ENCODE data around the gene DBH. TPM values are rescaled to one million over a fixed set of nuclear protein-coding genes. Genes with fewer than 3 reads are reported as not detected.

The DBH gene
- total and polyA plus RNA-seq, 2 donors (not counting 3 experiments of a cell fraction or from before 2014, with no cell fraction given) = not detected

DNA sequence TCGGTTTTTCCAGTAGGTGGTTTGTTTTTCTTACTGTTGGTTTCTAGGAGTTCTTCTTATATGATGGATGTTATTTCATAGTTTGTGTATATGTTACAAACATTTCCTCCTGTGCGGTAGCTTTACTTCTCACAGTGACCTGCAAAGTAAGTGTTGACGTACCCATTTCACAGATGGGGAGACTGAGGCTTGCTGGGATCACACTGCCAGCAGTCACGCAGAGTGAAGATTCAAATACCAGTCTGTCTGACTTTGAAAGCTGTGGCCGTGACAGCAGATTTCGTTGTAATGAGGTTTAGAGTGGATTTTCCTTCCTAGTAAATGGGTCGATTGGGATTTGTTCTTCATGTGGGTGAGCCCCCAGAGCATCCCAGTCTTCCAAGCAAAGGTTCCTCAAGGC is 13.0 kb downstream of the DBH start:
- Histone ChIP-seq H3K27ac (ENCODE audit: insufficient read depth, low read depth, low read length) (no peak overlapping the region), H3K9me3 (replicated peaks; ENCODE audit: control insufficient read depth, insufficient read depth, low read length) (no peaks in the 10 kb centered on the region), H3K4me2 (ENCODE audit: insufficient read depth, low read length) (no peak overlapping the region), H3K36me3 (ENCODE audit: control insufficient read depth in 2 of 2, extremely low read depth in 1 of 2, insufficient read depth in 2 of 2, low read length in 2 of 2) (no peaks in the 10 kb centered on the region), H3K79me2 (ENCODE audit: control insufficient read depth, insufficient read depth, low read length) (no peaks in the 10 kb centered on the region), H3K4me1 (ENCODE audit: control insufficient read depth, extremely low read depth, insufficient read depth, low read length) (no peaks in the 10 kb centered on the region), H2AFZ (ENCODE audit: low read depth, low read length) (no peak overlapping the region), H4K20me1 (replicated peaks; ENCODE audit: control insufficient read depth, extremely low read depth, insufficient read depth, low read length) (no peaks in the 10 kb centered on the region), H3K9ac (replicated peaks; ENCODE audit: extremely low read depth, insufficient read depth, low read length) (no peak overlapping the region), H3K9me1 (replicated peaks; ENCODE audit: control insufficient read depth, extremely low read depth, insufficient read depth, low read length) (no peaks in the 10 kb centered on the region), H3K4me3 (replicated peaks in 1 of 3; ENCODE audit: insufficient read depth in 1 of 3, low read depth in 1 of 3, low read length in 3 of 3) (no peak overlapping the region), H3K27me3 (ENCODE audit: control insufficient read depth in 2 of 2, insufficient read depth in 2 of 2, low read length in 2 of 2) (no peaks in the 10 kb centered on the region)
- POLR2A ChIA-PET = no interaction called here
- dilution Hi-C loops (cut with MboI; ENCODE audit: extremely low pct_ligation_motif_present, low sequenced_read_pairs) = no loop called here
- no peak for DNase-seq (ENCODE audit: low read depth, low spot score)
- no peak for FAIRE-seq
- TF ChIP-seq, protein P1, sequence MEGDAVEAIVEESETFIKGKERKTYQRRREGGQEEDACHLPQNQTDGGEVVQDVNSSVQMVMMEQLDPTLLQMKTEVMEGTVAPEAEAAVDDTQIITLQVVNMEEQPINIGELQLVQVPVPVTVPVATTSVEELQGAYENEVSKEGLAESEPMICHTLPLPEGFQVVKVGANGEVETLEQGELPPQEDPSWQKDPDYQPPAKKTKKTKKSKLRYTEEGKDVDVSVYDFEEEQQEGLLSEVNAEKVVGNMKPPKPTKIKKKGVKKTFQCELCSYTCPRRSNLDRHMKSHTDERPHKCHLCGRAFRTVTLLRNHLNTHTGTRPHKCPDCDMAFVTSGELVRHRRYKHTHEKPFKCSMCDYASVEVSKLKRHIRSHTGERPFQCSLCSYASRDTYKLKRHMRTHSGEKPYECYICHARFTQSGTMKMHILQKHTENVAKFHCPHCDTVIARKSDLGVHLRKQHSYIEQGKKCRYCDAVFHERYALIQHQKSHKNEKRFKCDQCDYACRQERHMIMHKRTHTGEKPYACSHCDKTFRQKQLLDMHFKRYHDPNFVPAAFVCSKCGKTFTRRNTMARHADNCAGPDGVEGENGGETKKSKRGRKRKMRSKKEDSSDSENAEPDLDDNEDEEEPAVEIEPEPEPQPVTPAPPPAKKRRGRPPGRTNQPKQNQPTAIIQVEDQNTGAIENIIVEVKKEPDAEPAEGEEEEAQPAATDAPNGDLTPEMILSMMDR (IDR thresholded peaks at IDR 0.05; ENCODE audit: extremely low read depth in 1 of 2, insufficient read depth in 1 of 2, low read depth in 1 of 2, low read length in 2 of 2) = no peak
- BruUV-seq (replicated peaks) = no TSS peak
- CTCF ChIA-PET = no interaction called here
- intact Hi-C loops (cut with micrococcal nuclease) = no loop called here

DNA sequence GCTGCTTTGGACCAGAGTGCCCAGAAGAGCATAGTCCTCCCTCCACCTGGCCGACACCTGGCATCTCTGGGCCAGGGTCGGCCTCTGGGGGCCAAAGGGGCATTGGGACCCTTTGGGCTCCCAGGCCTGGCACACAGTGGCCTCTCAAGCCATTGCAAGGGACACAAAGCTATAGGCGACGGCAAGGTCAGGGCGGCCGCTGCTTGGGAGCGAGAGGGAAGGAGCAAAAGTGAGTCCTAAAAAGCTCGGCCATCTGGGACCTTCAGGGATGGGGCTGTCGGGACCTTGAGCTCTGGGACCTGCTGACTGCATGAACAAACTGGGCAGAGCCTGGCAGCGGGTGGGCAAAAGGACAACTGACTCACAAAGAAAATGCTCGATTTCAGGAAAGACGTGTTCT is 13.9 kb downstream of the DBH start:
- no peak overlapping the region for H3K4me3 ChIP-seq (replicated peaks in 1 of 3; ENCODE audit: insufficient read depth in 1 of 3, low read depth in 1 of 3, low read length in 3 of 3)
- intact Hi-C loops (cut with micrococcal nuclease) (no loop called here), dilution Hi-C loops (cut with MboI; ENCODE audit: extremely low pct_ligation_motif_present, low sequenced_read_pairs) (no loop called here)
- ChIA-PET CTCF (no interaction called here), POLR2A (no interaction called here)
- H3K4me1 ChIP-seq (ENCODE audit: control insufficient read depth, extremely low read depth, insufficient read depth, low read length) = no peaks in the 10 kb centered on the region
- H3K27me3 ChIP-seq (ENCODE audit: control insufficient read depth in 2 of 2, insufficient read depth in 2 of 2, low read length in 2 of 2) = no peaks in the 10 kb centered on the region
- H3K27ac ChIP-seq (ENCODE audit: insufficient read depth, low read depth, low read length) = no peak overlapping the region
- H3K9ac ChIP-seq (replicated peaks; ENCODE audit: extremely low read depth, insufficient read depth, low read length) = no peak overlapping the region
- DNase-seq (ENCODE audit: low read depth, low spot score) (no peak), FAIRE-seq (no peak)
- no peaks in the 10 kb centered on the region for H4K20me1 ChIP-seq (replicated peaks; ENCODE audit: control insufficient read depth, extremely low read depth, insufficient read depth, low read length)
- TF ChIP-seq EZH2 (IDR thresholded peaks at IDR 0.05; ENCODE audit: borderline replicate concordance, low read depth, low read length, severe bottlenecking) = no peak
- TF ChIP-seq POLR2A (IDR thresholded peaks at IDR 0.05; ENCODE audit: low read depth, low read length) = no peak
- no peak for TF ChIP-seq GATA2 (IDR thresholded peaks at IDR 0.05; ENCODE audit: insufficient read depth, insufficient read length, low read depth, low read length)
- TF ChIP-seq FOS (IDR thresholded peaks at IDR 0.05; ENCODE audit: borderline replicate concordance, insufficient read depth, low read length) = no peak
- no peak for TF ChIP-seq POLR2AphosphoS5 (IDR thresholded peaks at IDR 0.05; ENCODE audit: insufficient read depth, low read depth, low read length)
- TF ChIP-seq MYC (IDR thresholded peaks at IDR 0.05; ENCODE audit: low read depth, low read length) = no peak
- TF ChIP-seq, protein P1 (IDR thresholded peaks at IDR 0.05; ENCODE audit: extremely low read depth in 1 of 2, insufficient read depth in 1 of 2, low read depth in 1 of 2, low read length in 2 of 2) = no peak
- TF ChIP-seq, protein P2, sequence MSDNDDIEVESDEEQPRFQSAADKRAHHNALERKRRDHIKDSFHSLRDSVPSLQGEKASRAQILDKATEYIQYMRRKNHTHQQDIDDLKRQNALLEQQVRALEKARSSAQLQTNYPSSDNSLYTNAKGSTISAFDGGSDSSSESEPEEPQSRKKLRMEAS (IDR thresholded peaks at IDR 0.05; ENCODE audit: insufficient read depth, insufficient read length) = no peak
- TF ChIP-seq JUN (IDR thresholded peaks at IDR 0.05; ENCODE audit: borderline replicate concordance, insufficient read depth, insufficient read length, low read depth) = no peak
- H3K4me2 ChIP-seq (ENCODE audit: insufficient read depth, low read length) = no peak overlapping the region
- no peaks in the 10 kb centered on the region for H3K9me3 ChIP-seq (replicated peaks; ENCODE audit: control insufficient read depth, insufficient read depth, low read length)
- no peaks in the 10 kb centered on the region for H3K9me1 ChIP-seq (replicated peaks; ENCODE audit: control insufficient read depth, extremely low read depth, insufficient read depth, low read length)
- BruUV-seq (replicated peaks) = no TSS peak
- H3K36me3 ChIP-seq (ENCODE audit: control insufficient read depth in 2 of 2, extremely low read depth in 1 of 2, insufficient read depth in 2 of 2, low read length in 2 of 2) = no peaks in the 10 kb centered on the region
- H2AFZ ChIP-seq (ENCODE audit: low read depth, low read length) = no peak overlapping the region
- H3K79me2 ChIP-seq (ENCODE audit: control insufficient read depth, insufficient read depth, low read length) = no peaks in the 10 kb centered on the region

Data from endothelial cell of umbilical vein (primary cell).